ENCODE results near the gene BTC. TPM values are rescaled to one million over a fixed set of nuclear protein-coding genes. Genes with fewer than 3 reads are reported as not detected.

BTC gene
- polyA plus RNA-seq (2011; rRNA removed) (not detected in 2 replicates), polyA minus RNA-seq (2011; rRNA and poly(A)+ RNA removed) (not detected in 2 replicates)

DNA sequence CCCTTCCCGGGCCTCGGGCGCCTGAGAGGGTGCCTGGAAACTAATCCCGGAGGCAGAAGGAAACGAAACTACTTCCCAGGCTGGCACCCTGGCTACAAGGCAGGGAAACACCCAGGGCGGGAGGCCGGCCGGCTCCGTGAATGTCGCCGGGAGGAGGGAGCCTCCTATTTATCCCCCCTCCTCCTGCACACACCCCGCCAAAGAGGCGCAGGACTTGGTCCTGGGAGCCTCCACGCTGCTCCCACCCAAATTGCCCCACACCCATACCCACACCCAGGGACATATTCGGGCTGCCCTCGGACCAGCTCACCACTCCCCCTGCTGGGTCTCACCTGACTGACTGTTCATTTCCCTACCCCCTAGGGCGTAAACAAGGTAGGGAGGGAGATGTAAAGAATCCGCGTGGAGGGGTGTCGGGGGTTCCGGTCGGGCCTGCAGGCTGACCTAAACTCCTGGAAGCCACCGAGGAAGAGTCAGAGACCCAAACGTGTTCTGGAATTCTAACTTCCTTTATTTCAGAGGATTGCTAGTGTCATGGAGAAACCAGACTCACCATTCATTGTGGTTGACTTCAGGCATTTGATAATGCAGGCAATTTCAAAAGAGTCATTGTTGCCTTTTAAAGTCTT is at the start of gene BTC:
Gene BTC (minus strand): TSS at position 142 of the 629 bp plus-strand sequence. CDS start 198 bp downstream, outside the sequence.
- Histone ChIP-seq H3K27ac (ENCODE audit: low read depth, low read length) (no peak within 1 kb of the TSS), H3K27me3 (ENCODE audit: control insufficient read depth, insufficient read depth, low read length) (peaks cover 36% of the 10 kb centered on the region), H3K9me3 (ENCODE audit: control insufficient read depth, insufficient read depth, low read length) (no peaks in the 10 kb centered on the region; the same call in 1 of the 2 replicates), H3K4me3 (ENCODE audit: low read depth, low read length) (peak within 1 kb of the TSS; percentile 54)
- DNase-seq (ENCODE audit: low read depth, low spot score) = no peak
- ChIA-PET CTCF (interaction anchor here (0.7 to 1.3 kb wide), 2 partner anchors 98 to 473 kb away, joined by 3 to 7 read pairs; no protein-coding TSS in a partner anchor), POLR2A (no interaction called here)
- TF ChIP-seq CTCF (IDR thresholded peaks at IDR 0.05; ENCODE audit: low read depth, low read length) = peak; percentile 35

GRCh38 chr4:74840936-74841509 is 46.7 kb upstream of the BTC start:
- H3K9me3 ChIP-seq (ENCODE audit: control insufficient read depth, insufficient read depth, low read length) = no peaks in the 10 kb centered on the region
- H3K27me3 ChIP-seq (ENCODE audit: control insufficient read depth, insufficient read depth, low read length) = no peaks in the 10 kb centered on the region
- CTCF ChIA-PET = no interaction called here
- POLR2A ChIA-PET = no interaction called here
- no peak overlapping the region for H3K27ac ChIP-seq (ENCODE audit: low read depth, low read length)
- no peak for TF ChIP-seq CTCF (IDR thresholded peaks at IDR 0.05; ENCODE audit: low read depth, low read length)
- no peak for DNase-seq (ENCODE audit: low read depth, low spot score)
- H3K4me3 ChIP-seq (ENCODE audit: low read depth, low read length) = no peak overlapping the region

- POLR2A ChIA-PET = no interaction called here
Observed at GRCh38 chr4:74838746-74839370, 44.5 kb upstream of the BTC start.

DNA sequence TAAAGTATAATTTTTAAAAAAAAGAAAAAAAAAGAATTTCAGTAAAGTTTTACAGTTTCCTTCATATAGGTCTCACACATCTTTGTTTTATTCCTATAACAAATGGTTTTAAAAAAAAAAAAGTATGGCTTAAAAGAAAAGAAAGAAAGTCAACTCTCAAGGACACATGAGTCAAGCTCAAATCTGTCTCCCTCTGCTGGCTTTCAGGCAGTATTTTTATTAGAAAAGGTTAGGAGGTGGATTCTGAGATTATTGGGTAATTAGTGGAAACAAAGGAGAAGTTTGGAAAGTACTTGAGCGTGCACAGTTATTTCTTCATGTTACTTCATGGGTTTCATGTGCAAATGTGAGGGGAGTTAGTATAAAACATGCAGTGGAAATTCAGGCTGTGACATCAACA is 36.6 kb upstream of the BTC start:
- TF ChIP-seq CTCF (IDR thresholded peaks at IDR 0.05; ENCODE audit: low read depth, low read length) = peak; percentile 40
- DNase-seq (ENCODE audit: low read depth, low spot score) = no peak
- H3K9me3 ChIP-seq (ENCODE audit: control insufficient read depth, insufficient read depth, low read length) = no peaks in the 10 kb centered on the region
- CTCF ChIA-PET = interaction anchor here (0.8 to 0.9 kb wide), 2 partner anchors 149 to 509 kb away, joined by 3 to 5 read pairs; no protein-coding TSS in a partner anchor
- POLR2A ChIA-PET = no interaction called here
- H3K27ac ChIP-seq (ENCODE audit: low read depth, low read length) = no peak overlapping the region
- no peak overlapping the region for H3K4me3 ChIP-seq (ENCODE audit: low read depth, low read length)
- H3K27me3 ChIP-seq (ENCODE audit: control insufficient read depth, insufficient read depth, low read length) = no peaks in the 10 kb centered on the region

More at GRCh38 chr4:74838746-74839370, 44.5 kb upstream of the BTC start:
- Histone ChIP-seq H3K27me3 (ENCODE audit: control insufficient read depth, insufficient read depth, low read length) (no peaks in the 10 kb centered on the region), H3K27ac (ENCODE audit: low read depth, low read length) (no peak overlapping the region), H3K9me3 (ENCODE audit: control insufficient read depth, insufficient read depth, low read length) (no peaks in the 10 kb centered on the region), H3K4me3 (ENCODE audit: low read depth, low read length) (no peak overlapping the region)
- TF ChIP-seq CTCF (IDR thresholded peaks at IDR 0.05; ENCODE audit: low read depth, low read length) = no peak
- DNase-seq (ENCODE audit: low read depth, low spot score) = no peak
- CTCF ChIA-PET = no interaction called here

GRCh38 chr4:74823194-74823593 is 28.9 kb upstream of the BTC start:
- H3K9me3 ChIP-seq (ENCODE audit: control insufficient read depth, insufficient read depth, low read length) = no peaks in the 10 kb centered on the region
- CTCF ChIA-PET = no interaction called here
- no peak for TF ChIP-seq CTCF (IDR thresholded peaks at IDR 0.05; ENCODE audit: low read depth, low read length)
- POLR2A ChIA-PET = no interaction called here
- no peak overlapping the region for H3K27ac ChIP-seq (ENCODE audit: low read depth, low read length)
- no peaks in the 10 kb centered on the region for H3K27me3 ChIP-seq (ENCODE audit: control insufficient read depth, insufficient read depth, low read length)
- no peak overlapping the region for H3K4me3 ChIP-seq (ENCODE audit: low read depth, low read length)
- DNase-seq (ENCODE audit: low read depth, low spot score) = no peak

All from AG04450 (cell line).